Natural killer cell (primary cell): ENCODE results near the gene MIER1. TPM values are rescaled to one million over a fixed set of nuclear protein-coding genes. Genes with fewer than 3 reads are reported as not detected.

Source experiments
- ATAC-seq, 3 donors: fragments of 150-1000 bp in 2 of 3; fragments of 200-7000 bp in 1 of 3; cut with Tn5 transposase; 1 replicate in 1 of 3; 2 replicates in 2 of 3; pipeline ENCODE4 v1.10.0; 2021; ENCODE audit warnings: mild to moderate bottlenecking in 2 of 3, moderate library complexity in 2 of 3
- DNase-seq, 2 donors: peaks; one replicate each; pipeline versions ENCODE4 v3.0.0 to v3.0.0-alpha.2; 2013 to 2021; ENCODE audit warnings: mixed read lengths in 1 of 2
- H3K27ac ChIP-seq: one replicate; pipeline ENCODE4 v1.5.1; 2013; ENCODE audit warnings: mild to moderate bottlenecking, low read length
- H3K27me3 ChIP-seq: one replicate; pipeline ENCODE4 v1.6.1; 2013; ENCODE audit warnings: low read length; ENCODE audit not compliant: control insufficient read depth, insufficient read depth
- H3K36me3 ChIP-seq: one replicate; pipeline ENCODE4 v1.6.1; 2013; ENCODE audit warnings: low read length; ENCODE audit not compliant: control insufficient read depth, insufficient read depth
- H3K4me1 ChIP-seq: one replicate; pipeline ENCODE4 v1.6.1; 2013; ENCODE audit warnings: low read length; ENCODE audit not compliant: control insufficient read depth, insufficient read depth
- H3K4me3 ChIP-seq: one replicate; pipeline ENCODE4 v1.5.1; 2013; ENCODE audit warnings: low read length
- H3K9me3 ChIP-seq: one replicate; pipeline ENCODE4 v1.6.1; 2013; ENCODE audit warnings: low read length; ENCODE audit not compliant: control insufficient read depth, insufficient read depth
- H3K27ac Mint-ChIP-seq, 2 donors: one replicate each; pipeline ENCODE4 v1.8.0; 2022; ENCODE audit warnings: mild to moderate bottlenecking in 2 of 2, mixed read lengths in 2 of 2, moderate library complexity in 1 of 2
- H3K27me3 Mint-ChIP-seq, 2 donors: one replicate each; pipeline ENCODE4 v1.8.0; 2022; ENCODE audit warnings: low read depth in 2 of 2, mixed read lengths in 2 of 2
- H3K36me3 Mint-ChIP-seq: one replicate; pipeline ENCODE4 v1.8.0; 2022; ENCODE audit warnings: mixed read lengths
- H3K4me1 Mint-ChIP-seq, 2 donors: one replicate each; pipeline ENCODE4 v1.8.0; 2022; ENCODE audit warnings: mixed read lengths in 2 of 2
- H3K4me3 Mint-ChIP-seq: one replicate; pipeline ENCODE4 v1.8.0; 2022; ENCODE audit warnings: mild to moderate bottlenecking, moderate library complexity, mixed read lengths
- H3K9me3 Mint-ChIP-seq, 2 donors: one replicate each; pipeline ENCODE4 v1.8.0; 2022; ENCODE audit warnings: mixed read lengths in 2 of 2
- CTCF ChIP-seq: fragments of 200-600 bp; IDR thresholded peaks from one replicate; pipeline ENCODE4 v1.8.0; 2022; ENCODE audit warnings: antibody characterized with exemption
- whole genome bisulfite sequencing: methylation state at CpG from one replicate; pipeline ENCODE4 v1.1.7; 2013; ENCODE audit warnings: missing lambda C conversion rate; ENCODE audit not compliant: insufficient coverage; 5-methylcytosine and 5-hydroxymethylcytosine counted together
- intact Hi-C: fragments of 100-400 bp; cut with micrococcal nuclease; formaldehyde crosslinking; loops from one replicate; pipeline ENCODE4 v1.14.2; 2022
- total RNA-seq, 4 donors: library from RNA; stranded (reverse); fragments of 120-200 nt in 1 of 4; gene quantifications; one replicate each; pipeline versions ENCODE4 v1.2.3 to v1.2.4, GENCODE V29; 2013 to 2022

MIER1 gene
- total RNA-seq, 3 donors from 2014 or later (not counting 1 experiment from before 2014, with no cell fraction given): 87.9 to 94.3 (median 93.2) TPM

DNA sequence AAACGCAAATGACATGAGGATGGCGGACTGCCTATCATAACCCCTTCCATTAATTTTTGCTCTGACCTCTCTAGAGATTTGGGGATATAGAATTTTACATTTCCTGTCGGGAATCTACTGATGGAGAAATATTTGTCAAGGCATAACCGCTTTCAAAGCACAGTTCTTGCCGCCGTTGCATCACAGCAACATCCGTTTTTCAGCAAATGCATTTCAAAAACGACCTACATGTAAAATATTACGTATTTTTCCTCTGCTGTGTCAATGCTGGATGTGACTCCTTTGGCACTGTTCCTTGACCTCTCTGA is 4.9 kb downstream of the MIER1 start:
- no peak for TF ChIP-seq CTCF
- no peak for ATAC-seq
- H3K4me1 ChIP-seq: peaks cover 18% of the 10 kb centered on the region
- intact Hi-C loops: loop anchor here (5.0 to 10.0 kb wide), 3 partner anchors 265 to 758 kb away; partner anchors contain the start of gene GADD45A
- H3K36me3 ChIP-seq: no peaks in the 10 kb centered on the region
- Mint-ChIP-seq H3K27me3 (no peaks in the 10 kb centered on the region), H3K9me3 (no peaks in the 10 kb centered on the region), H3K36me3 (no peaks in the 10 kb centered on the region), H3K4me1 (peaks cover 57 to 59% of the 10 kb centered on the region in 2 donors), H3K4me3 (peak overlapping the region; percentile 100), H3K27ac (peak overlapping the region; percentile 95 to 98)
- no peaks in the 10 kb centered on the region for H3K27me3 ChIP-seq
- 5% methylated on average over 7 of the region's 9 CpGs for WGBS
- H3K4me3 ChIP-seq: peak overlapping the region; percentile 55
- H3K9me3 ChIP-seq: no peaks in the 10 kb centered on the region
- H3K27ac ChIP-seq: peak overlapping the region; percentile 62
- DNase-seq: no peak

DNA sequence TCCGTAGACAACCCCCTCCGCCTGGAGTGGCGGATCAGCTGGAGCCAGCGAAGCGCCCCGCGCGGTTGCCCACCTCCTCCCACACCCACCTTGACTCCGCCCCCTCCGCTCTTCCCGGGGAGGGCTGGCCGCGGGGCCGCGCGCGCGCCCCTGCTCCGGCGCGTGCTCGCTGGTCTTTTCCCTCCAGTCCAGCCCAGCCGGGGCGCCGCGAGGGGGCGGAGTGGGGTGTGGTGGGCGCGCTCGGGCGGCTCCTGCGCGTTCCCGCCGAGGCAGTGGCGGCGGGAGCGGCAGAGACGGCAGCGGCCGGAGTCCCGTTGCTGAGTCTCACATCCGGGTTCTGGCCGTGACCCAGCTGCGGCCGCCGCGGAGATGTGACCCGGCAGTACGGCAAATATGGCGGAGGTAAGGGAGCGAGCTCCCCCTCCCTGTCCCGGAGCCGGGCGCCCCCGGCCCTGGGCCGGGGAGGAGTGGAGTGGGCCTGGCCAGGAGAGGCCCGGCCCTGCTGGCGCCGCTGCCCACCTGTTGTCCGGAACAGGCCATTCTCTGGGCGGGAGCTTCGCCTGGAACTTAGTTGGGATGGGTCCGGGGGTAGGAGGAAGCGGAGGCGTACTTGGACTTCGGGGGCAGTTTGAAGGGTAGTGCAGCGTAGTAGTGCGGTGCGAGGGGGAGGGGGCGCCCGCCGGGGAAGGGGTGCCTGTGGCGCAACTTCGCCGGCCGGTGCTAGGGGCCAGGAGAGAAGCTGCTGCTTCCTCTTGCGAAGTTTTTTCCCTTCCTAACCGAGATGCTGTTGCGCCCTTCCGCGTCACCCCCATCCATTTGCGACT is 5.4 kb downstream of the MIER1 start:
- Mint-ChIP-seq H3K27ac (peak overlapping the region; percentile 95 to 98), H3K4me3 (peak overlapping the region; percentile 100), H3K36me3 (no peaks in the 10 kb centered on the region), H3K4me1 (peaks cover 57 to 61% of the 10 kb centered on the region in 2 donors), H3K27me3 (no peaks in the 10 kb centered on the region), H3K9me3 (no peaks in the 10 kb centered on the region)
- intact Hi-C loops: loop anchor here (5.0 to 10.0 kb wide), 5 partner anchors 52 to 757 kb away; partner anchors contain the start of genes GADD45A and SERBP1
- peaks cover 18% of the 10 kb centered on the region for H3K4me1 ChIP-seq
- WGBS: under 1% methylated on average over 83 of the region's 83 CpGs
- DNase-seq (peak; percentile 94 to 97), ATAC-seq (peak; percentile 73 to 93 (median 76))
- TF ChIP-seq CTCF: no peak
- H3K27me3 ChIP-seq: no peaks in the 10 kb centered on the region
- peak overlapping the region; percentile 92 for H3K4me3 ChIP-seq
- H3K36me3 ChIP-seq: no peaks in the 10 kb centered on the region
- H3K27ac ChIP-seq: peak overlapping the region; percentile 92
- no peaks in the 10 kb centered on the region for H3K9me3 ChIP-seq

DNA sequence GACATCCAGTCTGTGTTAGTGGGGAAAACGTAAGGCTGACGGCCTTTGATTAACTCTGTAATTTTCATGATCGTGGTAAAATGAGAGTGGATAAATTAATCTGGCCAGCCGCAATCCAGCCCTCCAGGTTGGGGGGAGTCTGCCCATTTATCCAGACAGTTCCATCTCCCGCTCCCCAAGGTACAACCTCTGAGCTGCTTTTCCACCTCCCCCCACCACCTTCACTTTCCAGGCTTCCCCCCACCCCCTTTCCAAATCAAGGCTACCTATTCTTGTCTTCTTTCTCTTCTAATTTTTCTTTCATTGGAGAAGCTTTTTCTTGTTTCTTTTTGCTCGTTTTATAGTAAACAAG is 6.0 kb downstream of the MIER1 start:
- Mint-ChIP-seq H3K4me3 (peak overlapping the region; percentile 100), H3K27me3 (no peaks in the 10 kb centered on the region), H3K9me3 (no peaks in the 10 kb centered on the region), H3K36me3 (no peaks in the 10 kb centered on the region), H3K4me1 (peaks cover 57 to 64% of the 10 kb centered on the region in 2 donors), H3K27ac (peak overlapping the region; percentile 95 to 98)
- ATAC-seq (no peak), DNase-seq (no peak)
- Histone ChIP-seq H3K27me3 (no peaks in the 10 kb centered on the region), H3K27ac (peak overlapping the region; percentile 92), H3K4me1 (peaks cover 12% of the 10 kb centered on the region), H3K36me3 (no peaks in the 10 kb centered on the region), H3K9me3 (no peaks in the 10 kb centered on the region), H3K4me3 (peak overlapping the region; percentile 92)
- 0% methylated on average over 6 of the region's 6 CpGs for WGBS
- TF ChIP-seq CTCF: no peak
- intact Hi-C loops: loop anchor here (5.0 to 10.0 kb wide), 2 partner anchors 52 to 504 kb away; partner anchors contain the start of gene SERBP1
